HepG2 (cell line): Measurements from ENCODE around the gene TOLLIP. TPM values are rescaled to one million over a fixed set of nuclear protein-coding genes. Genes with fewer than 3 reads are reported as not detected.

Experiments
- ATAC-seq: fragments of 200-7000 bp; cut with Tn5 transposase; 3 replicates; pipeline ENCODE4 v1.9.1; 2020; ENCODE audit warnings: mild to moderate bottlenecking, moderate library complexity
- BruUV-seq: library from RNA; stranded (reverse); fragments of 400-500 nt; replicated peaks from 2 replicates; lab custom pipeline; 2021; lab: Mats Ljungman, UMichigan
- CTCF ChIA-PET: fragments of 300-600 bp; formaldehyde crosslinking; extraction: SDS; loops from one replicate; lab custom pipeline; 2021; ENCODE audit warnings: low total read pairs, inconsistent platforms, low intra/inter-chr PET ratio; lab: Yijun Ruan, JAX
- POLR2A ChIA-PET: fragments of 350-600 bp; sonication (Branson Sonifier 250); formaldehyde crosslinking; loops from one replicate; lab custom pipeline; 2020; ENCODE audit warnings: antibody characterized with exemption, inconsistent platforms; lab: Yijun Ruan, JAX
- DNase-seq: peaks from one replicate; pipeline ENCODE4 v3.0.0-alpha.2; 2015; ENCODE audit warnings: low spot score
- FAIRE-seq: peaks from 3 replicates; lab custom pipeline; 2011; peaks lifted over from hg19 to GRCh38; lab: Jason Lieb, UNC
- H2AFZ ChIP-seq: one replicate; pipeline ENCODE4 v1.6.1; 2011; ENCODE audit warnings: low read length, inconsistent platforms
- H3K27ac ChIP-seq: fragments of 300-600 bp; 3 replicates; pipeline ENCODE4 v1.8.0; 2011; ENCODE audit warnings: mixed run types, mild to moderate bottlenecking, mixed read lengths, low read length, inconsistent platforms; ENCODE audit not compliant: insufficient read depth; ENCODE audit errors: extremely low read length
- H3K27me3 ChIP-seq, 2 experiments: fragments of 200-600 bp in 1 of 2; 2 replicates in 1 of 2; 3 replicates in 1 of 2; pipeline versions ENCODE4 v1.6.0 to v1.8.0; 2011; ENCODE audit warnings: low read length in 2 of 2, mild to moderate bottlenecking in 2 of 2, moderate library complexity in 2 of 2, inconsistent platforms in 1 of 2; ENCODE audit not compliant: insufficient read depth in 2 of 2, control insufficient read depth in 1 of 2
- H3K36me3 ChIP-seq, 2 experiments: fragments of 200-600 bp in 1 of 2; replicated peaks in 1 of 2; 2 replicates in 1 of 2; 3 replicates in 1 of 2; pipeline versions ENCODE4 v1.5.1 to v1.8.0; 2011; ENCODE audit warnings: low read length in 2 of 2, inconsistent platforms in 1 of 2; ENCODE audit not compliant: insufficient read depth in 2 of 2, control insufficient read depth in 1 of 2
- H3K4me1 ChIP-seq: 2 replicates; pipeline ENCODE4 v1.5.1; 2012; ENCODE audit warnings: low read length, inconsistent platforms; ENCODE audit not compliant: insufficient read depth
- H3K4me2 ChIP-seq: 2 replicates; pipeline ENCODE4 v1.6.0; 2011; ENCODE audit warnings: low read depth, low read length, inconsistent platforms
- H3K4me3 ChIP-seq, 3 experiments: fragments of 200-600 bp in 1 of 3; sonication (generic), shearing (Covaris generic) in 1 of 3; replicated peaks in 1 of 3; 2 replicates each; pipeline ENCODE4 v1.5.1; 2011 to 2016; ENCODE audit warnings: low read length in 3 of 3, inconsistent platforms in 2 of 3, low read depth in 2 of 3, mild to moderate bottlenecking in 2 of 3, control low read depth in 1 of 3, mixed read lengths in 1 of 3; ENCODE audit not compliant: insufficient read depth in 1 of 3
- H3K79me2 ChIP-seq: one replicate; pipeline ENCODE4 v1.6.1; 2011; ENCODE audit warnings: low read length, inconsistent platforms; ENCODE audit not compliant: insufficient read depth
- H3K9ac ChIP-seq: 2 replicates; pipeline ENCODE4 v1.6.0; 2011; ENCODE audit warnings: mild to moderate bottlenecking, low read depth, low read length, inconsistent platforms; ENCODE audit not compliant: insufficient read depth
- H3K9me3 ChIP-seq: 2 replicates; pipeline ENCODE4 v1.5.1; 2012; ENCODE audit warnings: mild to moderate bottlenecking, low read length
- H4K20me1 ChIP-seq: 2 replicates; pipeline ENCODE4 v1.6.0; 2011; ENCODE audit warnings: inconsistent platforms, mild to moderate bottlenecking, low read length, moderate library complexity; ENCODE audit not compliant: insufficient read depth
- AGO2 ChIP-seq: fragments of 200-400 bp; formaldehyde crosslinking; optimal IDR thresholded peaks from 2 replicates; pipeline ENCODE3; 2017; ENCODE audit warnings: mild to moderate bottlenecking, low read depth, low read length, moderate library complexity
- ESRRA ChIP-seq: sonication (generic); formaldehyde crosslinking; IDR thresholded peaks from 2 replicates; pipeline ENCODE4 v1.5.1; 2020; ENCODE audit warnings: mild to moderate bottlenecking, low read depth, missing genetic modification reagents
- TCF12 ChIP-seq, 2 experiments: fragments of 450-650 bp in 1 of 2; sonication (generic) in 1 of 2; formaldehyde crosslinking in 1 of 2; IDR thresholded peaks; 2 replicates each; pipeline versions ENCODE4 v1.6.1 to v1.8.0; 2017 to 2022; ENCODE audit warnings: antibody characterized with exemption in 1 of 2, mild to moderate bottlenecking in 1 of 2, missing genetic modification reagents in 1 of 2, moderate library complexity in 1 of 2
- WGBS: methylation state at CpG from one replicate; pipeline ENCODE4 v1.1.6; 2017; ENCODE audit warnings: low lambda C conversion rate; 5-methylcytosine and 5-hydroxymethylcytosine counted together
- in situ Hi-C: cut with HindIII; loops from 2 replicates; pipeline ENCODE4 v1.10.0; 2017; ENCODE audit warnings: low pct_unique_long_range_greater_than_20kb; ENCODE audit not compliant: extremely low pct_ligation_motif_present
- intact Hi-C: fragments of 100-400 bp; cut with micrococcal nuclease; formaldehyde crosslinking; loops from one replicate; pipeline ENCODE4 v1.10.0; 2022; ENCODE audit not compliant: unreplicated experiment
- polyA plus RNA-seq, 8 experiments: library from polyadenylated mRNA; depleted of rRNA in 3 of 8; stranded (reverse) in 7 of 8; unstranded in 1 of 8; fragments of >200 nt; fragmentation: Illumina TruSeq in 4 of 8; extraction: Trizol in 4 of 8; gene quantifications; 2 replicates each; pipeline versions ENCODE4 v1.2.1 to v1.2.3, GENCODE V29; 2011 to 2016; ENCODE audit warnings: low read depth in 4 of 8, missing spikeins in 1 of 8, mixed read lengths in 1 of 8; ENCODE audit not compliant: insufficient read depth in 1 of 8
- total RNA-seq, 5 experiments: library from RNA; depleted of rRNA; stranded (reverse); fragments of >200 nt; fragmentation: Illumina TruSeq; extraction: Trizol; gene quantifications; 2 replicates each; pipeline ENCODE4 v1.2.3, GENCODE V29; 2016; ENCODE audit warnings: low read depth in 1 of 5
- TF ChIP-seq, protein P1 (sequence below): IDR thresholded peaks from 2 replicates; pipeline ENCODE4 v1.6.1; 2012; ENCODE audit warnings: inconsistent platforms
- TF ChIP-seq, protein P2 (sequence below): sonication (generic); formaldehyde crosslinking; IDR thresholded peaks from 2 replicates; pipeline ENCODE4 v1.9.0; 2022; ENCODE audit warnings: missing genetic modification reagents, mild to moderate bottlenecking, borderline replicate concordance

TOLLIP gene
- total and polyA plus RNA-seq, 2 of the 13 experiments (the other 11 are each of a cell fraction or from before 2014, with no cell fraction given): 25.9 to 47.5 TPM

DNA sequence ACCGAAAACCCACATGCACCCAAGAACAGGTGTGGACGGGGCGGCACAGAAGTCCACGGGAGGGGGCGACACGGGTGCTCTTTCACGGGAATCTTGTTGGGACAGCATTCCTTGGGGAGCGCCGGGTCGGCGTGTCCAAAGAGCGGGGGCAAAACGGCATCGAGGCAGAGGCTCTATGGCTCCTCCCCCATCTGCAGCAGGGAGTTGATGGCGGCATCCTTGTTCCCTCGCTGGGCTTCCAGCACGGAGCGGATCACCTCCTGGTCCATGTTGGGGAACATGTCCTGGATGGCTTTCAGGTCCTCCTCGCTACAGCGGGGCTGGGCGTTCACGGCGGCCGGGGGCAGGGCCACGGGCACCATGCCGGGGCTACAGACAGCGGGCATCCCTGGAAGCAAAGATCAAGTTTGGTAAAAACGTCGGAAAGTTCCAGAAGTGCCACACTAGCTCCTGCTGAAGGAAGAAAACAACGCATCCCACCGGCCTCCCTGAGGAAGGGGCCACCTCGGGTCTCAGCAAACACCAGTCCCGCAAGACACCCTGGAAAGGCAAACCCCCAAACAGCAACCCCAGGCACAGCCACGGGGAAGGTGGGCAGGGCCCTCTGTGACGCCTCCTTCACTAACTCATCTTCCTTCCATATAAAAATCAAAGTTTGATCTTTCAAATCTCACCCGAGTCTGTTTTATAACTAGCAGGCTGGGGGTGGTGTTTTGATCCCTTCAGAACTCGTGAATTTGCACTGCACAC is 32.4 kb downstream of the TOLLIP start (continued):
- TF ChIP-seq, protein P1, sequence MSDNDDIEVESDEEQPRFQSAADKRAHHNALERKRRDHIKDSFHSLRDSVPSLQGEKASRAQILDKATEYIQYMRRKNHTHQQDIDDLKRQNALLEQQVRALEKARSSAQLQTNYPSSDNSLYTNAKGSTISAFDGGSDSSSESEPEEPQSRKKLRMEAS: no peak
- TF ChIP-seq, all 625 proteins: peak for 0

DNA sequence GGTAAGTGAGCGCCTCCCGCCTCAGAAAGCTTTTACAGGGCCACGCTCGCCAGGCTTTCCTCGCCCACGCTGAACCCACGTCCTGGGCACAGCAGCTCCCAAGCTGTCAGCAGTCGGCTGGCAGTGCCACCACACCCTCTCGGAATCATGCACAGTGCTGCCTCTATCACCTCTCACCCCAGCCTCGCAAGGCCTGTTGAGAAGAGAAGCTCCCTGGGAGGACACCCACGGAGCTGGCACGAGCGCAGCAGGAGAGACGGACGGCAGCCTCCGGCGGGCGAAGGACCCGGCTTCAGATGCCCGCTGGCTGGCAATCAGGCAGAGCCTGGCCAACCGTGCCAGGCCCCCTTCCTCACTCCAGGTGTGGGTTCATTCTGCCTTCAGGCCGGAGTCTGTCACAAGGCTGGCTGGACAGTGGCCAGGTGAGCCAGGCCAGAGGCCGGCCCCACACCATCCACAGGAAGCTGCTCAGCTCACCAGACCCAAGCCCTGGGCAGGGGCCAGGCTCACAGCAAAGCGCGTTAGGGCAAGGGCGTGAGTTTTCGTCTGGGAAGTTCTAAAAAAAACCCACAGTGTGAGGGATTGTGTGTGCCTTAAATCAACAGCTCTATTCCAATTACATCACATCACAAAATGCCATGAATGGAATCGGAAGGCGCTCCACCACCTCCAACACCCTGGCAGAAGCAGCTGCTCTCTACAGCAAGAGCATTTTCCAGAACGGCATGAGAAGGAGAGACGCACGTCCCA is 33.2 kb downstream of the TOLLIP start:
- H3K27ac ChIP-seq: no peak overlapping the region
- TF ChIP-seq AGO2: peak; percentile 63
- TF ChIP-seq TCF12 (IDR thresholded peaks at IDR 0.05): no peak
- TF ChIP-seq TCF12 (CRISPR knock-in tag; IDR thresholded peaks at IDR 0.05): no peak
- TF ChIP-seq ESRRA (CRISPR knock-in tag): no peak
- TF ChIP-seq, protein P2, sequence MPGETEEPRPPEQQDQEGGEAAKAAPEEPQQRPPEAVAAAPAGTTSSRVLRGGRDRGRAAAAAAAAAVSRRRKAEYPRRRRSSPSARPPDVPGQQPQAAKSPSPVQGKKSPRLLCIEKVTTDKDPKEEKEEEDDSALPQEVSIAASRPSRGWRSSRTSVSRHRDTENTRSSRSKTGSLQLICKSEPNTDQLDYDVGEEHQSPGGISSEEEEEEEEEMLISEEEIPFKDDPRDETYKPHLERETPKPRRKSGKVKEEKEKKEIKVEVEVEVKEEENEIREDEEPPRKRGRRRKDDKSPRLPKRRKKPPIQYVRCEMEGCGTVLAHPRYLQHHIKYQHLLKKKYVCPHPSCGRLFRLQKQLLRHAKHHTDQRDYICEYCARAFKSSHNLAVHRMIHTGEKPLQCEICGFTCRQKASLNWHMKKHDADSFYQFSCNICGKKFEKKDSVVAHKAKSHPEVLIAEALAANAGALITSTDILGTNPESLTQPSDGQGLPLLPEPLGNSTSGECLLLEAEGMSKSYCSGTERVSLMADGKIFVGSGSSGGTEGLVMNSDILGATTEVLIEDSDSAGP: 0 out of 2 replicates have a peak, but pooled peaks have one; percentile 5
- TF ChIP-seq, all 625 proteins: peak for 2
- in situ Hi-C loops: no loop called here
- Histone ChIP-seq H4K20me1 (peaks cover 3% of the 10 kb centered on the region; the same call in 1 of the 2 replicates), H2AFZ (no peak overlapping the region), H3K9ac (no peak overlapping the region), H3K9me3 (no peaks in the 10 kb centered on the region), H3K79me2 (no peaks in the 10 kb centered on the region), H3K36me3 (peaks cover 22 to 48% of the 10 kb centered on the region in 2 experiments; a peak in 4 of 5 replicates), H3K4me3 (no peak overlapping the region), H3K4me1 (no peaks in the 10 kb centered on the region), H3K4me2 (no peak overlapping the region), H3K27me3 (no peaks in the 10 kb centered on the region)
- no TSS peak for BruUV-seq
- FAIRE-seq (no peak), DNase-seq (no peak), ATAC-seq (no peak; the same call in 2 of the 3 replicates)
- CTCF ChIA-PET: no interaction called here
- intact Hi-C loops: no loop called here
- POLR2A ChIA-PET: interaction anchor here (0.9 kb wide), 1 partner anchor 14 kb away, joined by 3 read pairs; no protein-coding TSS in a partner anchor
- 98% methylated on average over 25 of the region's 32 CpGs for WGBS
